ENCODE measurements around the gene DCAF16.

- TF ChIP-seq, protein P1, sequence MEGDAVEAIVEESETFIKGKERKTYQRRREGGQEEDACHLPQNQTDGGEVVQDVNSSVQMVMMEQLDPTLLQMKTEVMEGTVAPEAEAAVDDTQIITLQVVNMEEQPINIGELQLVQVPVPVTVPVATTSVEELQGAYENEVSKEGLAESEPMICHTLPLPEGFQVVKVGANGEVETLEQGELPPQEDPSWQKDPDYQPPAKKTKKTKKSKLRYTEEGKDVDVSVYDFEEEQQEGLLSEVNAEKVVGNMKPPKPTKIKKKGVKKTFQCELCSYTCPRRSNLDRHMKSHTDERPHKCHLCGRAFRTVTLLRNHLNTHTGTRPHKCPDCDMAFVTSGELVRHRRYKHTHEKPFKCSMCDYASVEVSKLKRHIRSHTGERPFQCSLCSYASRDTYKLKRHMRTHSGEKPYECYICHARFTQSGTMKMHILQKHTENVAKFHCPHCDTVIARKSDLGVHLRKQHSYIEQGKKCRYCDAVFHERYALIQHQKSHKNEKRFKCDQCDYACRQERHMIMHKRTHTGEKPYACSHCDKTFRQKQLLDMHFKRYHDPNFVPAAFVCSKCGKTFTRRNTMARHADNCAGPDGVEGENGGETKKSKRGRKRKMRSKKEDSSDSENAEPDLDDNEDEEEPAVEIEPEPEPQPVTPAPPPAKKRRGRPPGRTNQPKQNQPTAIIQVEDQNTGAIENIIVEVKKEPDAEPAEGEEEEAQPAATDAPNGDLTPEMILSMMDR (IDR thresholded peaks at IDR 0.05), result no peak
- TF ChIP-seq POLR2A (IDR thresholded peaks at IDR 0.05), result peak; percentile 97
Observed at GRCh38 chr4:17810260-17811077, at the start of gene DCAF16, which contains the start of gene NCAPG.
